PFSK-1 (cell line): ENCODE results near the gene FBN1.

Source experiments
- FOXP2 ChIP-seq: optimal IDR thresholded peaks from 2 replicates; pipeline ENCODE3; 2011; ENCODE audit warnings: borderline replicate concordance, control low read depth, inconsistent platforms; ENCODE audit not compliant: insufficient read depth; ENCODE audit errors: extremely low read length, extremely low read depth
- POLR2AphosphoS5 ChIP-seq: IDR thresholded peaks from 2 replicates; pipeline ENCODE4 v1.6.1; 2012; ENCODE audit warnings: low read depth, mild to moderate bottlenecking, control low read depth, low read length, moderate library complexity
- SIN3A ChIP-seq: IDR thresholded peaks from 2 replicates; pipeline ENCODE4 v1.6.1; 2012; ENCODE audit warnings: mild to moderate bottlenecking, low read length, moderate library complexity, borderline replicate concordance; ENCODE audit not compliant: insufficient read depth
- TAF1 ChIP-seq: IDR thresholded peaks from 2 replicates; pipeline ENCODE4 v1.6.1; 2012; ENCODE audit warnings: low read length, control low read depth, borderline replicate concordance; ENCODE audit not compliant: insufficient read depth
- TF ChIP-seq, protein P1 (sequence below), 2 experiments: IDR thresholded peaks; 2 replicates each; pipeline versions ENCODE4 v1.6.1 to v1.8.0; 2011 to 2012; ENCODE audit warnings: low read depth in 2 of 2, low read length in 2 of 2, control low read depth in 1 of 2, inconsistent platforms in 1 of 2, mild to moderate bottlenecking in 1 of 2, moderate library complexity in 1 of 2; ENCODE audit not compliant: insufficient read depth in 1 of 2

The FBN1 gene

GRCh38 chr15:48471073-48471472, 174.4 kb downstream of the FBN1 start:
- TF ChIP-seq SIN3A (no peak), FOXP2 (no peak), TAF1 (no peak), POLR2AphosphoS5 (no peak)
- TF ChIP-seq, protein P1, sequence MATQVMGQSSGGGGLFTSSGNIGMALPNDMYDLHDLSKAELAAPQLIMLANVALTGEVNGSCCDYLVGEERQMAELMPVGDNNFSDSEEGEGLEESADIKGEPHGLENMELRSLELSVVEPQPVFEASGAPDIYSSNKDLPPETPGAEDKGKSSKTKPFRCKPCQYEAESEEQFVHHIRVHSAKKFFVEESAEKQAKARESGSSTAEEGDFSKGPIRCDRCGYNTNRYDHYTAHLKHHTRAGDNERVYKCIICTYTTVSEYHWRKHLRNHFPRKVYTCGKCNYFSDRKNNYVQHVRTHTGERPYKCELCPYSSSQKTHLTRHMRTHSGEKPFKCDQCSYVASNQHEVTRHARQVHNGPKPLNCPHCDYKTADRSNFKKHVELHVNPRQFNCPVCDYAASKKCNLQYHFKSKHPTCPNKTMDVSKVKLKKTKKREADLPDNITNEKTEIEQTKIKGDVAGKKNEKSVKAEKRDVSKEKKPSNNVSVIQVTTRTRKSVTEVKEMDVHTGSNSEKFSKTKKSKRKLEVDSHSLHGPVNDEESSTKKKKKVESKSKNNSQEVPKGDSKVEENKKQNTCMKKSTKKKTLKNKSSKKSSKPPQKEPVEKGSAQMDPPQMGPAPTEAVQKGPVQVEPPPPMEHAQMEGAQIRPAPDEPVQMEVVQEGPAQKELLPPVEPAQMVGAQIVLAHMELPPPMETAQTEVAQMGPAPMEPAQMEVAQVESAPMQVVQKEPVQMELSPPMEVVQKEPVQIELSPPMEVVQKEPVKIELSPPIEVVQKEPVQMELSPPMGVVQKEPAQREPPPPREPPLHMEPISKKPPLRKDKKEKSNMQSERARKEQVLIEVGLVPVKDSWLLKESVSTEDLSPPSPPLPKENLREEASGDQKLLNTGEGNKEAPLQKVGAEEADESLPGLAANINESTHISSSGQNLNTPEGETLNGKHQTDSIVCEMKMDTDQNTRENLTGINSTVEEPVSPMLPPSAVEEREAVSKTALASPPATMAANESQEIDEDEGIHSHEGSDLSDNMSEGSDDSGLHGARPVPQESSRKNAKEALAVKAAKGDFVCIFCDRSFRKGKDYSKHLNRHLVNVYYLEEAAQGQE (IDR thresholded peaks at IDR 0.05; ENCODE audit: insufficient read depth in 1 of 2, low read depth in 2 of 2, low read length in 2 of 2), result no peak

DNA sequence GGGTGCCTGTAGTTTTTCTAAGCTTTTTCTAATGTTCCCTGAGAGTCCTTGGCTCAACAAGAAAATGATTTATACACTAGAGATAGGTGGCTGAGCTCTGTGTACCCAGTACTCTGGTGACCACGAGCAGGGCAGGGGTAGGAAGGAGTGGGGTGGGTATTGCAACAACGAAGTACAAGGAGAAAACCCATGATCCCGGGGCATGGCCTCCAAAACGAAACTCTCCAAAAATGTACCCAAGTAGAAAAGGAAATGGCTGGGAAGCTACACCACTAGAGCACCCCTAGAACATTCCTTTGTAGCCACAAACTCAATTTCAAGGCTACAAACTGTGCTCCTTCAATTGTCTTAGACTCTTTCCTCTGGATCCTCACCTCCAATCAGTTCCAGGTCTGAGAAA, 175.4 kb downstream of the FBN1 start:
- TF ChIP-seq POLR2AphosphoS5 (no peak), FOXP2 (no peak), TAF1 (no peak), SIN3A (no peak)
- TF ChIP-seq, protein P1 (IDR thresholded peaks at IDR 0.05; ENCODE audit: insufficient read depth in 1 of 2, low read depth in 2 of 2, low read length in 2 of 2), result no peak

DNA sequence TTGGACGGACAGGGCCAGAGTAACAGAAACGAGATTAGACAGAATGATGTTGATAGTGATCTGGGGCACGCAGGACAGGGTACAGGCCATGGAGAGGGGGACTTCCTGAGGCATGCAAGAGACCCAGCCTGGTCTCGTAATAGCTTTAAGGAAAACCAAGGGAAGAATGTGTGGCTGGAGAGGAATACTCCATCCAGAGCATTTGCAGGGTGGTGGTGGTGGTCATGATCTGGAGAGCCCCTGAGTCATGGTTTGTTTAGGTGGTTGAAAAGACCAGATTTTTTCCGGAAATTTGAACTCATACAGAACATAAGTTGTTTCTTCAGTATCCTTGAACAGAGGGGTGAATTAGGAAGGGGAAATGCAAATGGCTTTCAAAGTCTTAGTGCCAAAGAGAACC, 175.8 kb downstream of the FBN1 start:
- no peak for TF ChIP-seq POLR2AphosphoS5
- no peak for TF ChIP-seq FOXP2
- TF ChIP-seq, protein P1 (IDR thresholded peaks at IDR 0.05; ENCODE audit: insufficient read depth in 1 of 2, low read depth in 2 of 2, low read length in 2 of 2), result no peak
- no peak for TF ChIP-seq TAF1
- TF ChIP-seq SIN3A, result no peak

GRCh38 chr15:48469271-48469670, 176.2 kb downstream of the FBN1 start:
- TF ChIP-seq, protein P1 (IDR thresholded peaks at IDR 0.05; ENCODE audit: insufficient read depth in 1 of 2, low read depth in 2 of 2, low read length in 2 of 2), result no peak
- TF ChIP-seq FOXP2 (no peak), TAF1 (no peak), SIN3A (no peak), POLR2AphosphoS5 (no peak)

GRCh38 chr15:48467801-48468200, 177.7 kb downstream of the FBN1 start:
- TF ChIP-seq SIN3A, result no peak
- no peak for TF ChIP-seq TAF1
- TF ChIP-seq, protein P1 (IDR thresholded peaks at IDR 0.05; ENCODE audit: insufficient read depth in 1 of 2, low read depth in 2 of 2, low read length in 2 of 2), result no peak
- no peak for TF ChIP-seq POLR2AphosphoS5
- TF ChIP-seq FOXP2, result no peak
